NCI-H2171 treated with DMSO at 0.1 percent for 48 hours (cell line): ENCODE data around the gene PLD2.
A peak's percentile ranks its signal among the peaks of the same experiment; 100 is the strongest.

Source experiments
- DNase-seq: peaks from one replicate; lab custom pipeline; 2025; lab: John Stamatoyannopoulos, UW

PLD2 gene, protein sequence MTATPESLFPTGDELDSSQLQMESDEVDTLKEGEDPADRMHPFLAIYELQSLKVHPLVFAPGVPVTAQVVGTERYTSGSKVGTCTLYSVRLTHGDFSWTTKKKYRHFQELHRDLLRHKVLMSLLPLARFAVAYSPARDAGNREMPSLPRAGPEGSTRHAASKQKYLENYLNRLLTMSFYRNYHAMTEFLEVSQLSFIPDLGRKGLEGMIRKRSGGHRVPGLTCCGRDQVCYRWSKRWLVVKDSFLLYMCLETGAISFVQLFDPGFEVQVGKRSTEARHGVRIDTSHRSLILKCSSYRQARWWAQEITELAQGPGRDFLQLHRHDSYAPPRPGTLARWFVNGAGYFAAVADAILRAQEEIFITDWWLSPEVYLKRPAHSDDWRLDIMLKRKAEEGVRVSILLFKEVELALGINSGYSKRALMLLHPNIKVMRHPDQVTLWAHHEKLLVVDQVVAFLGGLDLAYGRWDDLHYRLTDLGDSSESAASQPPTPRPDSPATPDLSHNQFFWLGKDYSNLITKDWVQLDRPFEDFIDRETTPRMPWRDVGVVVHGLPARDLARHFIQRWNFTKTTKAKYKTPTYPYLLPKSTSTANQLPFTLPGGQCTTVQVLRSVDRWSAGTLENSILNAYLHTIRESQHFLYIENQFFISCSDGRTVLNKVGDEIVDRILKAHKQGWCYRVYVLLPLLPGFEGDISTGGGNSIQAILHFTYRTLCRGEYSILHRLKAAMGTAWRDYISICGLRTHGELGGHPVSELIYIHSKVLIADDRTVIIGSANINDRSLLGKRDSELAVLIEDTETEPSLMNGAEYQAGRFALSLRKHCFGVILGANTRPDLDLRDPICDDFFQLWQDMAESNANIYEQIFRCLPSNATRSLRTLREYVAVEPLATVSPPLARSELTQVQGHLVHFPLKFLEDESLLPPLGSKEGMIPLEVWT

DNA sequence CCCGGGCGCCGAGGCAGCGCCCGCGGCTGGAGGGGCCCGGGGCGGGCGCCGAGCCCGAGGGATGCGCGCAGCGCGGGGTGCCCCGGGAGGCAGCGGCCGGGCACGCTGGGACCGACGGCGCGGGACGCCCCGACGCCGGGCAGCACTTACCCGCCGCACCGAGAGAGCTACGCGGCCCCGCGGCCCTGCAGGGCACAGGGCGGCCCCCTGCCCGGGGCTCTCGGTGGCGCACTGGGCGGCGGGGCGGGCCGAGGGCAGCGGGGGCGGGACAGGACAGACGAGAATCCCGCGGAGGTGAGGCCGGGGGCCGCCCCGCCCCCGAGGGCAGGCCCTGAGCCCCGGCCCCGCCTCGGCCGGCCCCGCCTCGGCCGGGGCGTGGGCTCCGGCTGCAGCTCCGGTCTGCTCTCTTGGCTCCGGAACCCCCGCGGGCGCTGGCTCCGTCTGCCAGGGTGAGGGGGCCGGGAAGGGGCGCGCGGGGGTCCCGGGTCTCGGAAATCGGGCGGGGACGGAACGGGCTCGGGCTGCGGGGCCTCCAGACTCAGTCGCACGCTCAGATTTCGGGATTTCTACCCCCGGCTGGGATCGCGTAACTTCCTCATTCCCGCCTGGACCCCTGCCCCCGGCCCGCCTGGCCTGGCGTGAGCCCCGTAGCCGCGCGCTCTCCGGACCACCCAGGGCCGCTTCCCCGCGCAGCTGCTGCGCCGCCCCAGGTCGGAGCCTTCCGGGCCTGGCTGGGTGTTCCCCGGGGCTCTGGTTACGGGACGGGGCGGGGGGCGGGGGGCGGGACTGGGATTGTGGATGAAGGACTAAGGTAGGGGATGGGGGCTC, at the start of gene PLD2:
TSS of gene PLD2 (plus strand) at position 376 of the 828 bp plus-strand sequence. CDS start 621 bp downstream, outside the sequence.
- DNase-seq: peak; percentile 76

DNA sequence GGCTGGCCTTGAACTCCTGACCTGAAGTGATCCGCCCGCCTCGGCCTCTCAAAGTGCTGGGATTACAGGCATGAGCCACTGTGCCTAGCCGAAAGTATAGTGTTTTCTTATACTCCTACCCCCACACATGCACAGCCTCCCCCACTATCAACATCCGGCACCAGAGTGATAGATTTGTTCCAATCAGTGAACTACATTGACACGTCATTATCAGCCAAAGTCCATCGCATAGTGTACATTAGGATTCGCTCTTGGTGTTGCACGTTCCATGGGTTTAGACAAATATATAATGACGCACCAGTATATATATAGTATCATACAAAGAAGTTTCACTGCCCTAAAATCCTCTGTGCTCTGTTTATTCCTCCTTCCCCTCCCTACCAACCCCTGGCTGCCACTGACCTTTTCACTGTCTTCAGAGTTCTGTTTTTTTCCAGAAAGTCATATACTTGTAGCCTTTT, 47.1 kb upstream of the PLD2 start:
- no peak for DNase-seq

DNA sequence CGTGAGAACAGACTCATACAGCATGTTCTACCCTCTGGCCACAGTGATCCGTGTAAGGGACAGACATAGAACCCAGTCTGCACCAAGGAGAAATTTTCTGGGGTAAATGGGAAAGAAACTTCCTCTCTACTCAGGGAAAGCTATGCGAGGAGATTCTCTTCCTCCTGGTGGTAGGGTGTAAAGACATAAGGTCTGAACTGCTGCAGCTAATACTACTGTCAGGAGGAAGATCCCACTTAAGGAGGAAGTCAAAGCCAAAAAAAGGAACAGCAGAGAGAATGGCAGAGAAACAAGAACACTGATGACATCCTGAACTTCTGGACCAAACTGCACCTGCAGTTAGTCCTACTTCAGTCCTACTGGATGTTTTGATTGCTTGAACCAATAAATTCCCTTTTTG, 42.4 kb upstream of the PLD2 start:
- no peak for DNase-seq

DNA sequence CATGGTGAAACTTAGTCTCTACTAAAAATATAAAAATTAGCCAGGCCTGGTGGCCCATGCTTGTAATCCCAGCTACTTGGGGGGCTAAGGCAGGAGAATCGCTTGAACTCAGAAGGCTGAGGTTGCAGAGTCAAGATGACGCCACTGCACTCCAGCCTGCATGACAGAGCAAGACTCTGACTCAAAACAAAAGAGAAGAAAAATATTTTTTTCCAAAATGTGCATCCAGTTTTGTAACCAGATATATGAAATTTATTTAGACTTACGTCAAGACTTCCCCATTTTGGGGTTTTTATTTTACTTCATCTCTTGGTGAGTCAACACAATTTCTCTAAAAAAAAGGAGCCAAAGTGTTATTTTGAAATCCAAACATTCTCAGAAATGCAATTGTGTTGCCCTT, 40.8 kb upstream of the PLD2 start:
- no peak for DNase-seq

DNA sequence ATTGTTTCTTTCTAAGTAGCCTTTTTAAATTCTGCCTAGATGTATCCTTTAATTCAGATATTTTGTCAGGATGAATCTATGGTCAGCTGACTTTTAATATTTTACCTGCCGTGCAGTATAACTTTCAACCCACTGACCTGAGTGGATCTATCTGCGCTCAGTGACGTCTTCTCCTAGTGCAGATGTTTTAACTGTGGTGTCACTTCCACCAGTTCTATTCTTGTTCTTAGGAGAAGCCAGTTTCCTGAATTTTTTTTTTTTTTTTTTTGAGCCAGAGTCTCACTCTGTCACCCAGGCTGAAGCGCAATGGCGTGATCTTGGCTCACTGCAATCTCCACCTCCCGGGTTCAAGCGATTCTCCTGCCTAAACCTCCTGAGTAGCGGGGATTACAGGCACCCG, 40.2 kb upstream of the PLD2 start:
- no peak for DNase-seq

DNA sequence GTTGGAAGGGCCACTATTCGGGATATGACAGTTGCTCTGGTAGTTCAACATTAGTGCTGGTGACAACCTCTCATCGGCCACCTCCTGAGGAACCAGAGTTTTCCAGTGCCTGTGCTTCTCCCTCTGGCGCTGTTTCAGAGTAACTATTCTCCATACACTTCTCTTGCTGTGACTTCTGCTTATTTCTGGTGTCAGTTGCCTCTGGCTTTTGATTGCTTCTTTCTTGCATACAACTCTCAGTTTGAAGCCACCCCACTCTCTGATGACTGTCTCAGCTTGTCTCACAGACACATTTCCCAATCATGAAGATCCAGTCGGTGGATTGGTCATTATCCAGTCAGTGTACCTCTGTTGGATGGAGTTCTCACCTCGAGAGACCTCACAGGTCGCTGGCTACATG, 38.7 kb upstream of the PLD2 start:
- no peak for DNase-seq

DNA sequence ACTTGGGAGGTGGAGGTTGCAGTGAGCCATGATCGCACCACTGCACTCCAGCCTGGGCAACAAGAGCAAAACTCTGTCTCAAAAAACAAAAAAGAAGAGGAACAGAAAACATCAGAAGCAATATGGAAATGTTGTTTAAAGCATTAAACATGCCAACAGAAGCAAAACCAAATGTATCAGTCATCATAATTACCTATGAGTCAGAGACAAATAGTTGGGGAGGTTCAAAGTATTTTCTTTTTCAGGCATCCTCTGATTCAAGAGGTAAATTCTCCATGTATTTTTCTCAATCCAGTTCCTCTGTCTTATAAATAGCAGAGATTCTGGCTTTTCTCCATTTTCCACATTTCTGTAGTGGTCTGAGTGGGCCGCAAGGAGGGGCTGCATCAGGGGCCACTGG, 37.3 kb upstream of the PLD2 start:
- no peak for DNase-seq

DNA sequence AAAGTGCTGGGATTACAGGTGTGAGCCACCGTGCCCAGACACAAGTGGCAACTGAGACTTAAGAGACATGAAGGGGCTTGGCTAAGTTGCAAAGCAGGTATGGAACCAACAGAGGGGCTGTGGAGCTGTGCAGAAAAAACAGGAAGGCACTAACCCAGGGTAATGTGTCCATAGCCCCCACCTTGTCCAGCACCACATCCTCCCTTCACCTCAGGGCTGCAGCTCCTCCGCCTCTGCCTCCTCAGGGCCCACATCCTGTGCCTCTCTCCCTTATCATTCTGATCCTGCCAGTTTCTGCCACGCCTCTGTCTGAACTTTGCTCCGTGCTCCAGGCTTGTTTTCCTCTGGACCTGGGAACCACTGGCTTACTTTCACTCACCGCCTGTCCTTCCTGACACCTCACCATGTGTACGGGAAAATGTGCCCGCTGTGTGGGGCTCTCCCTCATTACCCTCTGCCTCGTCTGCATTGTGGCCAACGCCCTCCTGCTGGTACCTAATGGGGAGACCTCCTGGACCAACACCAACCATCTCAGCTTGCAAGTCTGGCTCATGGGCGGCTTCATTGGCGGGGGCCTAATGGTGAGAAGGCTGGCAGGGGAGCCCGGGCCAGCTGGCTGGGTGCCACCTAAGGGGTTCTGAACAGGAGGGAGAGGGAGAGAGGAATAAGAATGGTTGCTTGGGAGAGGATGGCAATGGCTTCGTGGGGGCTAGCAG, 35.3 kb upstream of the PLD2 start, which contains the start of gene TM4SF5:
TSS of gene TM4SF5 (plus strand) at position 368 of the 716 bp plus-strand sequence. CDS start at position 405, 37 bp downstream.
- DNase-seq: no peak

DNA sequence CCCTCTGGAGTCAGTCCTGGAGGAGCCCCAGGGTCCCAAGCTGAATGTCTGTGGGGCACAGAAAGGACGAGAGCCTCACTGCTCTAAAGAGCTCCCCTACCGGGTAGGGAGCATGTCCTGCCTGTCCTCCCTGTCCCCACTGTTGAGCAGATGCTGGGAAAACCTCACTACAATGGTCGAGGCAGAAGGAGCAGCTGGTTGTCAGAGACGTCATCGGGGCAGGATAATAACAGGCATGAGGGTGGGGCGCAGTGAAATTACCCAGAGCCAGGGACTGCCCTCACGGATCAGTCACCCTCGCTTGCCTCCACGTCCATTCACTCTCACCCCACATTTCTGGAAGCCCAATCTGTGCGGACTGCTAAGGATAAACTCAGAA, 34.7 kb upstream of the PLD2 start:
- peak; percentile 23 for DNase-seq

DNA sequence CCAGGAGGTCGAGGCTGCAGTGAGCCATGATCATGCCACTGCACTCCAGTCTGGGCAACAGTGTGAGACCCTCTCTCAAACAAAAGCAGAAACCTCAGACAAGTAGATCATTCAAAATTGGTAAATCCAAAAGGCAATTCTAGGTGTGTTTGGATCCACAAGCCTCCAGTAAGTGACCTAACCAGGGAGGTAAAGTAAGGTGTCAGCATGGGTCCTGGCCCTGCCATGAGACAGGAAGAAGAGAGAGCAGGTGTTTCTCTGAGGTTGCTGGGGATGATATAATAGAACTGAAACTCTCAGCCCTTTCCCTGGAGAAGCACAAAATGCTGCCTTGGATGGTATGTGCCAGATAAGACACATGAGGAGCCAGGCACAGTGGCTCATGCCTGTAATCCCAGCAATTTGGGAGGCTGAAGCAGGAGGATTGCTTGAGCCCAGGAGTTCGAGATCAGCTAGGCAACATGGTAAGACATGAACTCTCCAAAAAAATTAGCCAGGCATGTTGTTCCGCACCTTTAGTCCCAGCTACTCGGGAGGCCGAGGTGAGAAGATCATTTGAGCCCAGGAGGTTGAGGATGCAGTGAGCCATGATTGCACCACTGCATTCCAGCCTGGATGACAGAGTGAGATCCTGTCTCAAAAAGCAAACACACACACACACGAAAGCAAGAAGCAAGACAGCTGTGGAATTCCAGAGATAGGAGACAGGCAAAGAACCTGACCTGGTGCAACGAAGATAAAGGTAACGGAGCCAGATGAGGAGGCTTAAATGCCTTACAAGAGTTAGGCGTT, 28.8 kb upstream of the PLD2 start:
- DNase-seq: no peak

DNA sequence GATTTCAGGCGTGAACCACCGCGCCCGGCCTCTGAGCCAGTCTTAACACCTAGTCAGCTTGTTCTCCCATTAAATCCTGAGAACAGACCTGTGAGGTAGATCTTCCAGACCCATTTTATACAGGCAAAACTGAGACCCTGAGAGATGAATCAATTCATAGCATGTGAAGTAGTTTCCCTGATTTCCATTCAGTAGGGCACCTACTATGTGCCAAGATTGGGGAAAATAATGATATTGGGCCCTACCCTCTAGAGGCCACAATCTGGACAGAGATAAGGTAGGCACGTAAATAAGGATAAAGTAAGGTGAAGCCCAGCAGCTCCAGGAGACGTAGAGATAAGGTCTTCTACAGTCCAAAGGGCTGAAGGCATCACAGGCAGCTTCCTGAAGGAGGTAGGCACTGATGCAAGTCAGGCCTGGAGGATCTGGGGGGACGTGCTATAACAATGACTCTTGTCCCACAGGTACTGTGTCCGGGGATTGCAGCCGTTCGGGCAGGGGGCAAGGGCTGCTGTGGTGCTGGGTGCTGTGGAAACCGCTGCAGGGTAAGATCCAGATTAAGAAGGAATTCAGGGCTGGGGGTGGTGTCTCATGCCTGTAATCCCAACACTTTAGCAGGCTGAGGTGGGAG, 26.5 kb upstream of the PLD2 start:
- no peak for DNase-seq

DNA sequence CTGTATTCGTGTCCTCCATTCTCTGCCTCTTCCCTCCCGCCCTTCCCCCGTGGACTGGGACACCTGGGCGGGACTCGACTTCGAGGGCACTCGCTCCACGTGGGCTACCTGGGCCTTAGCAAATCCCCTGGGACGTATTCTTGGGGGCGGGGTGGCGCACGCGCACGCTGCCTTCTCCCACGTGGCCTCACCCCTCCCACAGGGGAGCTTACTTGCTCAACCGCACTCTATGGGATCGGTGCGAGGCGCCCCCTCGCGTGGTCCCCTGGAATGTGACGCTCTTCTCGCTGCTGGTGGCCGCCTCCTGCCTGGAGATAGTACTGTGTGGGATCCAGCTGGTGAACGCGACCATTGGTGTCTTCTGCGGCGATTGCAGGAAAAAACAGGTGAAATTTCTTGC, 24.3 kb upstream of the PLD2 start:
- no peak for DNase-seq

DNA sequence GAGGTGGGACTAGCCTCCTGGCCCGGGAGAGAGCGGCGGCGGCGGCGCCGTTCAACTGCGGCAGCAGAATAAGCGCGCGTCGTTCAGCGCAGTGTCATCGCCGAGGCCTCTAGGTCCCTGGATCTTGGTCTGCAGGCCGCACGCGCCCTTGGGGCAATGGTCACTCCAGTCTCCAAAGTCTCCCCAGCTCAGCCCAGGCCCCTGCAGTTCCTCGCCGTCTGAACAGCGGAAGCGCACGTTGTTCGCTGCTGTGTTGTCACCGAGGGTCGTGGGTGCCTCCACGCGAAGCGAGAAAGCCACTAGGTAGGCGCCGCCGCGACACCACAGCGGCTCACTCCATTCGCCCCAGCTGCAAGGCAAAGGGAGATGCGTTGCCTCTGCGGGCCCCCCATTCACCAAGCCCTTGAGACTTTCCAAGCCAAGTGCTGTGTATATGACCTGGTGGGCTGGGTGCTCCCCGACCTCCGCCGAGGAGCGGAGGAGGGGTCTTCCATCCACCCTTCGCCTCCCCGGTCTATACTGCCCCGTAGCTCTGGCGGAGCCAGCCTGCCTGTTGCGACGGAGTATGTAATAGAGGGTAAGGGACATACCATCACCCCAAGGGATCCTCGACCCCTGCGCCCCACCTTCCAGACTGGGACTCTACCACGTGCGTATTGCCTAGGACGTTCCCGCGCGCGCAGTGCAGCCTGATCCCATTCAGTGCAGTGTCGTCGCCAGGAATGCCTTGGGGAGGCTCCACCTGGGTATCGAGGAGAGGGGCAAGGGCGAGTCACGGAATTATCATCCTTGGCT, 21.4 kb upstream of the PLD2 start:
- DNase-seq: no peak

DNA sequence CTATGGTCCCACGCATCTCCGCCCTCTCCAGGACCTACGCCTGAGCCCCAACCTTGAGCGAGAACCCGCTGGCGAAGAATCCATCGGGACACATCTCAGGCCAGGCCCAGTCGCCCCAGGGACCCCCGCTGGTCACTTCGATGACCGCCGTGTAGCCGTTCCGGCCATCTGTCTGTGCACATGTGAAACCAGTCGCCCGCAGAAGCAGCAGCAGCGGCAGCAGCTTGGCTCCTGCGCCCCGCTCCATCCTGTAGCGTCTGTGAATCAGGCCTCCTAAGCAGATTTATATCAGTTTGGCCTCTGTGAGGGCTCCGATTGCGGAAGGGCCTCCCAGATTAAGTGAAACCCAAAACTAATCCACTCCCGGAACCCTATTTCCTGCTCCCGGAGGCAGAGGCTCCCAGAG, 20.8 kb upstream of the PLD2 start, which contains the start of gene VMO1:
TSS of gene VMO1 (minus strand) at position 259 of the 406 bp plus-strand sequence. CDS start at position 247, 12 bp downstream.
- DNase-seq: no peak

DNA sequence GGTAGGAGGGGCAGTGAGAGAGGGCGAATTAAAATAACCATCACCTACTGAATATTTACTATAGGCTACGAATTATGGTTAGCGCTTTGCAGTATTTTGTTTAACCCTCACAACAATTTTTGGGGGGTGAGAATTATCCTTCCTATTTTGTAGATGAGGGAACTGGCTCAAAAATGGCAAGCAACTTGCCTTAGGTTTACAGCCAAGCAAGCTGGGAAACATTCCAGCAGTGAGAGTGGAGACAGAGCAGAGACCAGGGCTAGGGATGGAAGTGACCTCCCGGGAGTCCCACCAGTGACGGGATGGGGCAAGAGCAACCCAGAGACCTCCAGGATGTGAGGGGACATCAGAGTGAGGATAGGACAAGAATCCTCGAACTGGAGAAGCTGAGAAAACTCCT, 20.4 kb upstream of the PLD2 start:
- DNase-seq: no peak

DNA sequence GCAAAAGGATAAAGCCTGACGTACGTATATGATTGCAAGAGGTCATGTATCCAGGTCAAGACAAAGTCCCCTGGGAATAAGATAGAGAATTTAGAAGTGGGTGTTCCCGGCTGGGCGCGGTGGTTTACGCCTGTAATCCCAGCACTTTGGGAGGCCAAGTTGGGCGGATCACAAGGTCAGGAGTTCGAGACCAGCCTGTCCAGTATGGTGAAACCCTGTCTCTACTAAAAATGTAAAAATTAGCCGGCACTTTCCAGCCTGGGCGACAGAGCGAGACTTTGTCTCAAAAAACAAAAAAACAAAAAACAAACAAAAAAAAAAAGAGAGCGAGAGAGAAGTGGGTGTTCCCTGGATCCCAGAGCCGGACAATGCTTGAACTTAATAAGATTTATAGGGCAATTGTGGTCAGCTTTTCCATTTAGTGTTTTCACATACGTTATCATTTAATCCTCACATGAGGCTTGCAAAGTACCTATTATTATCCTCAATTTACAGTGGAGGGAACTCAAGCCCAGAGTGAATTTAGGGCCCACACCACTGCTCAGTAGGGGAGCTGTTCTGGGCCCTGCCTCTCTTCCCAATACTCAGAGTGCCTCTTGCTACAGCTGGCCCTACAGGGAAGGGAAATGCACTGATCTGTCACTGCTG, 18.7 kb upstream of the PLD2 start:
- no peak for DNase-seq

DNA sequence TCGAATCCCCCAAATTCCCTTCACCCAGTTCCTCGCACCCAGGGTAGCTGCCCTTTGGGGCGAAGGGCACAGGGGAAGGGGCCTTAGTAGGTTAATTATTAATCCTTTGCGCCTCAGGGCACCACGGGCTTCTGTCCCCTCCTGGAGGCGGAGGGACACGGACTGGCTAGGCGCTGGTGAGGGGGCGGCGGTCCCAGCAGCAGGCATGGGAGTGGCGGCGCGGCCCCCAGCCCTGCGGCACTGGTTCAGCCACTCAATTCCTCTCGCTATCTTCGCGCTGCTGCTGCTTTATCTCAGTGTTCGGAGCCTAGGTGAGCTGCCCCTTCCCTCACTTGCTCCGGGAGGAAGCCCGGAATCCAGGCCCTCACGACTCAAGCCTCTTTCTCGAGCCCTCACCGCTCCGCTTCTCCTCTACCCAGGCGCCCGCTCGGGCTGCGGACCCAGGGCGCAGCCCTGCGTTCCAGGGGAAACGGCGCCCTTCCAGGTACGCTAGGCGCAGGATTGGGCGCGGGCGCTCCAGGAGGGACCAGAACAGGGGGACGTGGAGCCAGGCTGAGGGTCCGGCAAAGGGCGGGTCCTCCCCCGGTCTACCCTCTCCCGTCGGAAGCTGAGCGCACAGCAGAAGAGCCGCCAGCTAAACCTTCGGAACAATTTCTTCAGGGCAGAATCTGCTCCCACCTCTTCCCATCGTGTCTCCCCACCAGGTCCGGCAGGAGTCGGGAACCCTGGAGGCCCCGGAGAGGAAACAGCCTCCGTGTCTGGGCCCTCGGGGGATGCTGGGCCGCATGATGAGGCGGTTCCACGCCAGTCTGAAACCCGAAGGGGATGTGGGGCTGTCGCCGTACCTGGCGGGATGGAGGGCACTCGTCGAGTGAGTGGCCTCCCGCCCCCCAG, 17.9 kb upstream of the PLD2 start, which contains the start of gene GLTPD2:
TSS of gene GLTPD2 (plus strand) at position 158 of the 894 bp plus-strand sequence. CDS start at position 206, 48 bp downstream.
- DNase-seq: no peak

DNA sequence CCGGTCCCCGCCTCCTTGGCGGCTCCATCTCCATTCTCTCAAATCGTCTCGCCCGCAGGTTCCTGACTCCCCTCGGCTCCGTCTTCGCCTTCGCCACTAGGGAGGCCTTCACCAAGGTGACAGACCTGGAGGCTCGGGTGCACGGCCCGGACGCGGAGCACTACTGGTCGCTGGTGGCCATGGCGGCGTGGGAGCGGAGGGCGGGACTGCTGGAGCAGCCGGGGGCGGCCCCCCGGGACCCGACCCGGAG, 17.3 kb upstream of the PLD2 start:
- DNase-seq: no peak
